G401 (cell line): ENCODE data around the gene DNASE1L1. TPM values are rescaled to one million over a fixed set of nuclear protein-coding genes. Genes with fewer than 3 reads are reported as not detected.
"Not testable (repeated sequence)": the region's sequence is repeated elsewhere in the genome, so short reads cannot be mapped to it uniquely, and the experiment has no call there.

Experiments
- DNase-seq: peaks from one replicate; pipeline ENCODE4 v3.0.0-alpha.2; 2015; ENCODE audit warnings: low spot score
- in situ Hi-C: cut with HindIII; loops from 2 replicates; pipeline ENCODE4 v1.10.0; 2016; ENCODE audit warnings: low sequenced_read_pairs, mixed read lengths
- total RNA-seq: library from RNA; depleted of rRNA; stranded (reverse); fragments of >200 nt; shearing (Covaris generic); gene quantifications from 2 replicates; pipeline ENCODE4 v1.2.3, GENCODE V29; 2014

The DNASE1L1 gene
- total RNA-seq, 1 experiment from 2014 or later = 20.5 TPM

DNA sequence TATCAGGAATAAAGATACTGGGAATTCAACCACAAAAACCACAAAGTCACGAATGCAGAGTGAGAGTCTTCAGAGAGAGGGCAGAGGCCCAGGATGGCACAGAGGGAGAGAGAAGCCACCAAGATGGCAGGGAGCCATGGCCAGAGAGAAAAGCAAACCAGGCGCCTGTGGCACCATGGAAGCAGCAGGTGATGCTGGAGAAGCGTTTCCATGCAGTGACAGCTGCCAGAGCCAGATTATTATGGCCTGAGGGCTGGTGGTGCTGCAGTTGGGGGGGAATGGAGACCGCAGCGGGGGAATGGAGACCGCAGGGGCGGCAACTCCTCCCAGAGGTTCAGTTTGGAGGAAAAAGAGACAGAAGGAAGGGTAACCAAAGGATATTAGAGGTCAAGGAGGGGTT, 8.1 kb upstream of the DNASE1L1 start:
- in situ Hi-C loops = no loop called here
- peak; percentile 65 for DNase-seq

DNA sequence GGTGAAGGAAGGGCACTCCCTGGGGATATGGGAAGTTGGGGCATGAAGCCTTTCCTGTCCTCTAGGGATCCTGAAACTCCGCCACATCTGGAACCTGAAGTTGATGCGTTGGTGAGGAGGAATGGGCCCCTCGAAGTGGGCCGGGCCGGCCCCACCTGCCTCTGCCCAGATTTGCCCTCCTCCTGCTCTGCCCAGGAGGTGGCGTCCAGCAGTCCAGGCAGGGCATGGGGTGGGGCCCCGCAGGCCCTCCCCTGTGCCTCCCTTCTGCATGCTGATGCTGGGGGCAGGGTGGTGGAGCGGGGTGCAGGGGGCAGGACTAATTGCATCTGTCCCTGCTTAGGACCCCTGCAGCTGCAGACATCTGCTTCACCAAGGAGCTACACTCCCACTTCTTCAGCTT, 4.1 kb upstream of the DNASE1L1 start:
- no peak for DNase-seq
- in situ Hi-C loops = no loop called here

DNA sequence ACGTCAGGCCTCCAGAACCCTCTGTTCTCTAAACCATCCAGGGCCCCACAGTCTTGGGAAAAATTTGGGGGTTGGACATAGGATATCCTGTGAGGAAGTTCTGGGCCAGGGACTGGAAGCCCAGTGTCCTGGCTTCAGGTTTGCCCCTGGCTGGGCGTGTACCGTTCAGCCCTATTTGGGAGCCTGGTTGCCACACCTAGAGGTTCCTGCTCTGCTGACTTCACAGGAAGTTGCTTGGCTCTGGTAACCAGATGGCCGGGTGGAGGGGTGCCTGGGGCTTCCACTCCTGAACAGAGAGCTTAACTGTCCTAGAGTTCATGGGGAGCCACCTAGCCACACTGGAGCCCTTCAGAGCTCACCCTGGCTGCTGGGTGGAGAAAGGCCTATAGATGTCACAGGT, 3.4 kb upstream of the DNASE1L1 start:
- no peak for DNase-seq
- in situ Hi-C loops = no loop called here

DNA sequence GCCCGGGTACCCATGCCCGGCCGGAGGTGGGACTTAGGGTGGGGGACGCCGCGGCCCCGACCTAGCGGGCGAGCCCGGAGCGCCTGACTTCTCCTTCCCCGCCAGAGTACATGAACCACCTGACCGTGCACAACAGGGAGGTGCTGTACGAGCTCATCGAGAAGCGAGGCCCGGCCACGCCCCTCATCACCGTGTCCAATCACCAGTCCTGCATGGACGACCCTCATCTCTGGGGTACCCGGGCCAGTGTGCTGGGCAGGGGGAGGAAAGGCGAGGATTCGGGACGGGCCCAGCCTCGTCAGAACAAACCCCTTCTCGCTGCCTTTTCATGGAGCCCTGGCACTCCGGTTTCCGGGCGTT, 2.9 kb upstream of the DNASE1L1 start:
- in situ Hi-C loops = no loop called here
- peak; percentile 66 for DNase-seq

DNA sequence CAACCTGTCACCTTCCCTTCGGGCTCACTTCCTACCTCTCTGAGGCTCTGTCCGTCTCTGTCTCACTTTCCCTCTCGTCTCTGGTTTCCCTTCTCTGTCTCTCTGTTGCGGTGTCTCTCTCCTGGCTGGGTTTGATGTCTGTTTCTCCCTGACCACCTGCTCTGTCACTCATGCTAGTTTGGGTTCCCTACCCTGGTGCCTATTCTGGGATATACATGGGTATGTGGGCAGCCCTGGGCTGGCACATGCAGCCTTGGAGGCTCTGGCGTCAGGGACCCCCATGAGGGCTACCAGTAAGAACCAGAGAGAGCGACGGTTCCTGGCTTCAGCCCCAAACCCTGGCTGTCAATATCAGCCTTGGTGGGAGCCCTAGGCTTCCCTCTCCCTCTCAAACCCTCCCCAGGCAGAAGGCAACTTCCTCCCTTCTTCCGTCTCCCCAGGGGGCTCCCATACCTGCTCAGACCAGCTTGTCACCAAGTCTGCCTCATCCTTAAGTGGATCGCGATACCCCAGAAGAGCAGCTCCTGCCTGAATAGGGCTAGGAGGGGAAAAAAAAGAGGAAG, 314 bp downstream of the DNASE1L1 start:
- in situ Hi-C loops = no loop called here
- DNase-seq = no peak

DNA sequence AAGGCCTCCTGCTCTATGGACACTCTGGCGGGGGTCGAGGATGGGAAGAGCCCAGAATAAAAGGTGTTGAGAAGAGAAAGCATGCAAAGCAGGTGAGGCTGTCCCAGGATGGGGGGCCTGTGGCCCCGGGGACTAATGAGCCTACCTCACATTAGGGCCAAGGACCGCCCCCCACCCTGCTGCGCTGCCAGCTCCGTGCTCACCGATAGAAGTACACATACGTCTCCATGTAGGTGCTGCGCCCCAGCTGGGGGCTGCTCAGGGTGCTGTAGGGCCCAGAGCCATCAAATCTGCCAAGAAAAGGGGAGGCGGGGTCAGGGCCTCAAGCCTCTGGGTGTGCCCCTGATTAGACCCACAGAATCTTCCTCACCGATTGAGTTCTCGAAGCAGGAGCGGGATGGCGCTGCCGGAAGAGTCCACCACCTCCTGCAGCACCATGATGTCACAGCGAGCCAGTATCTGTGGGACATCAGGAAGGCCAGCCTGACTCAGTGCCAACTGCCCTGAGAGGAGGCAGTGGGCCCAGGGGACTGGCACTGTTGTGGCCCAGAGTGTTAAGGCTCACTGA, 4.3 kb downstream of the DNASE1L1 start:
- in situ Hi-C loops = no loop called here
- DNase-seq = no peak

DNA sequence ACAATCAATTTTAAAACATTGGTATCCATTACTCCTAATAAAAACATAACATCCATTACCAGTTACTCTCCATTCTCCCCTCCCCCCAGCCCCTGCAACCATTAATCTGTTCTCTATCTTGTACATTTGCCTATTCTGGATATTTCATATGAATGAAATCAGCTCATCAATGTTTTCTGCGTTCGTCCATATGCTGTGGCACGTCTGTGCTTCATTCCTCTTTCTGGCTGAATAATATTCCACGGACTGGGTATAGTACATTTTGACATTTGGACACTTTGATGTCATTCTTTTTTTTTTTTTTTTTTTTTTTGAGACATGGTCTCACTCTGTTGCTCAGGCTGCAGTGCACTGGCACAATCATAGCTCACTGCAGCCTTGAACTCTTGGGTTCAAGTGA, 5.2 kb downstream of the DNASE1L1 start:
- DNase-seq = no peak
- in situ Hi-C loops = no loop called here

DNA sequence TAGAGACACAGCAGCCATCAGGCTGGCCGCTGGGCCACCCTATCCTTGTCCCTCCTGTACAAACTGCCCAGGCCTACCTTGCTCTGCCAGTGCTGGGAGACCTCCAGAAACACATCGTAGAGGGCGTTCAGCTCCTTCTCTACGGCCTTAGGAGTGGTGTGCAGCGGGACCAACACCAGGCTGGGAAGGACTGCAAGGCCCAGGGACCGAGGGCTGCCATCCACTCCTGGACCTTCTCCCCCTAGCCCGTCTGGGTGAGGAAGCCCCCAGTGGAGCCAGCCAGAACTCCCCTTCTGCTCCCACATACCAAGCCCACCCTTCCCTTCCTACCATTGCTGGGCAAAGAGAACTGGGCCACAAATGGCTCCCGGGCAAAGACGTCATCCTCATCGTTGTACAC, 5.9 kb downstream of the DNASE1L1 start:
- in situ Hi-C loops = no loop called here
- DNase-seq = no peak

DNA sequence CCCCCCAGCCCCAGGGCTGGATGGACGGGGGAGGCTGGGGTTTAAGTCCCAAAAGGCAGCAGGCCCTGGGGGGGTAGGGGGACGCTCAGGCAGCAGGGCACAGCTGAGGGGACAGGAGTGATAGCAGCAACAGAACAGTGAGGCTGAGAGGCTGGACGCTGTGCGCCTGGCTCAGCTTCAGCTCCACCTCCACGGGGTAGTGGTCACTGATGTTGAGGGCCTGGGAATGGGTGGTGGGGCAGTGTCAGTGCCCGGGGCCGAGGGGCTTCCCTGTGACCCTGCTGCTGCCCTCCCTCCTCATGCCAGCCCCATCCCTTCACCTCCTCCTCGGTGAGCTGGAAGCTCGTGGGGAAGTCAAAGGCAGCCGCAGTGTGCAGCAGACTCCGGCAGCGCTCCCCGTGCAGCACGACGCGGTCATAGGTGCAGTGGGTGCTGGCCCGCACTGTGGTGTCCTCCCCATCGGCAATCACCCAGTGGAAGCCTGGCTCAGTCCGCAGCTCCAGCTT, 6.4 kb downstream of the DNASE1L1 start:
- no peak for DNase-seq
- in situ Hi-C loops = no loop called here

DNA sequence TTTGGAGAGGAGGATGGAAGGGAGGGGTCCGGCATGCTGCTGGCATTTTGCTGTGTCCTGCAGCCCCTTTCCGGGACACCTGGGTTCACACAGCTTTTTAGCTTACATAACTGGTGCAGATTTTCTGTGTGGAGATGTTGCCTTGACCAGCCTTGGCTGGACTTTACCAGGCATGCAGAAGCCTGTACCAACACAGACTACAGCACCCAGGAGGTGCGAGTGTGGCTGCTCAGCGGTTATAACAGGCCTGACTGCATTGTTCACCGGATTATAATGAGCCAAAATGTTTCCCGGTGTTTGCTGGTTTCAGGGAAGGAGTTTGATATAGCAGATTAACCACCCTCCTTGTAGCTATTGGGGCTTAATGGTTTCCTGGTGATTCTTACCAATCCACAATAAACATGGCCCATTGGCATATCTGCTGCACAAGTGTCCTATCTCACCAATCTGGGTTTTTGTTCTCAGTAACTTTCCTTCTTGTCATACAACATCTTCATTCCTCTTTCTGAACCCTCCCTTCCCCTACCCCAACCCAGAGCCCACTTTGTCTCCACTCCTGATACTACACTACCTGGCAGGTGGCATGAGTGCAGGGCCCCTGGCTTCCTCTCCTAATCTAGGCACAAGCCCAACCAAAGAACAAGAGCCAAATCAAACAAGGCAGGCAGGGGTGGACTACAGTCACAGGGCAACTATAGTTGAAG, 7.0 kb downstream of the DNASE1L1 start:
- in situ Hi-C loops = no loop called here
- DNase-seq = no peak

DNA sequence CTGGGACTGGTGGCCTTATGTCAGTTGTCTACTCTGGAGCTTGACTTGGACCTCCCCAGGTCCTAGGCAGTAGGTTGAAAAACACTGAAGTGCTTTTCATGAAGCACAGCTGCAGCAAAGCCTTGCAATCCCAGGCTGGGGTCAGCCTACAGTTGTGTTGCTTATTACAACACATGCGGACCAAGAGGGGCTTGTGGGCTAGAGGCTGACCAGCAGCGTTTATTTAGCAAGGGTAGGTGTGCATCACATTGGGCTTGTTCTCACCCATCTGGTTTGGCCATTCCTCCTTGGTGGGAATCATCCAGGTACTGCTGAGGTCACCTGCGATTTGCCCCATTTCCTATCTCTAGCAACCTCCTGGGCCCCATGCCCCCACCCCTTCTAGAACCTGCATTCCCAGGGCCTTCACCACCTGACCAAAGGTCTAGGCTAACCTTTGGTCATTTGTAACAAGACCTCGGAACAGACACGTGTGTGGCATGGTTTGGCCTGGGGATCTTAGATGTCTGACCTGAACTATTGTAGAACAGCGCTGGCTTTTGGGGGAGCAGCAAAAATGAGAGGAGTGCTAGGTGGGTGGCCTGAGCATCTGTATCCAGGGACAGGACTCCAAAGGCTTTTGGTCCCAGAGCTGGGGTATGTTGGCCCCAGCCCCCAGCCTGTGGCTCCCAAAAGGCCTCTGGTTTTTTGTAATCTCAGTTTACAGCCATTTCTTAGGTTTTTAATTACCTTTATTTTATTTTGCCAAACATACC, 7.8 kb downstream of the DNASE1L1 start:
- in situ Hi-C loops = no loop called here
- DNase-seq = no peak

DNA sequence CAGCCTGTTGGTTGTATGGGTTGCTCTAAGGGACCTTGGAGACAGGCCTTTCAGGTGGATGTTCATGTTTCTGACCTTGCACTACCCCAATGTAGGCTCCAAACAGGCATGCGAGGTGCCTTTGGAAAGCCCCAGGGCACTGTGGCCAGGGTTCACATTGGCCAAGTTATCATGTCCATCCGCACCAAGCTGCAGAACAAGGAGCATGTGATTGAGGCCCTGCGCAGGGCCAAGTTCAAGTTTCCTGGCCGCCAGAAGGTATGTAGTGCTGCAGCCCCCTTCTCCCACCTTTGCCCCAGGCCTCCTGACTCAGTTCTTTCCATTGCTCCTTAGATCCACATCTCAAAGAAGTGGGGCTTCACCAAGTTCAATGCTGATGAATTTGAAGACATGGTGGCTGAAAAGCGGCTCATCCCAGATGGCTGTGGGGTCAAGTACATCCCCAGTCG, 8.7 kb downstream of the DNASE1L1 start:
- DNase-seq, in situ Hi-C loops: not testable (repeated sequence)

DNA sequence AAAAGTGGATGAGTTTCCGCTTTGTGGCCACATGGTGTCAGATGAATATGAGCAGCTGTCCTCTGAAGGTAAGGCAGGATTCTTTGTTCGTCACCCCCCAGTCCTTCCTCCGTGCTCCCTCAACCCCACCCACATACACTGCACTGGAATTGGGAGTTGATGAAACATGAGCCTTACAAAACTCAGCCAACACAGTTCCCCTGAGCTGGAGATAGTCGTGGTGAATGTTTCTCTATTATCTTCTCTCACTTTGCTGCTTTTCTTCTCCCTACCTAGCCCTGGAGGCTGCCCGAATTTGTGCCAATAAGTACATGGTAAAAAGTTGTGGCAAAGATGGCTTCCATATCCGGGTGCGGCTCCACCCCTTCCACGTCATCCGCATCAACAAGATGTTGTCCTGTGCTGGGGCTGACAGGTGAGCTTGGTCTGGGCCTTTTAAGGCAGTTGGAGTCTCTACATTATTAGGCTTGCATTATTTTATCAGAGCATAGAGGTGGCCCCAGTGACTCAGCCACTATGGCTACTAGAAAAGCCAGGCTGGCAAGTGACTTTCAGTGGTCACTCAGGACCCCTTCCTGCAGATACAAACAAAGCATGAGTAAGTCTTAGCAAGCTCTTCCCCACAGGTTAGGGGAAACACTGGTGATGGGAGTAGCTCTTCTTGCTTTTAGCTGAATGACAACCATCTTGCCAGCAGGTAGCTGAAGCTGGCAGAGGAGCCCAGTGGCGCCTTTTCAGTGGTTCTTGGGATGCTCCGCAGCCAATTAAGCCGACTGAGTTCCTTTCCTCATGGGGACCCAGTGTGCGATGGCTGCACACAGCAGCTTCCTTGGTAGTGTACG, 9.3 kb downstream of the DNASE1L1 start:
- in situ Hi-C loops = no loop called here
- DNase-seq = no peak

DNA sequence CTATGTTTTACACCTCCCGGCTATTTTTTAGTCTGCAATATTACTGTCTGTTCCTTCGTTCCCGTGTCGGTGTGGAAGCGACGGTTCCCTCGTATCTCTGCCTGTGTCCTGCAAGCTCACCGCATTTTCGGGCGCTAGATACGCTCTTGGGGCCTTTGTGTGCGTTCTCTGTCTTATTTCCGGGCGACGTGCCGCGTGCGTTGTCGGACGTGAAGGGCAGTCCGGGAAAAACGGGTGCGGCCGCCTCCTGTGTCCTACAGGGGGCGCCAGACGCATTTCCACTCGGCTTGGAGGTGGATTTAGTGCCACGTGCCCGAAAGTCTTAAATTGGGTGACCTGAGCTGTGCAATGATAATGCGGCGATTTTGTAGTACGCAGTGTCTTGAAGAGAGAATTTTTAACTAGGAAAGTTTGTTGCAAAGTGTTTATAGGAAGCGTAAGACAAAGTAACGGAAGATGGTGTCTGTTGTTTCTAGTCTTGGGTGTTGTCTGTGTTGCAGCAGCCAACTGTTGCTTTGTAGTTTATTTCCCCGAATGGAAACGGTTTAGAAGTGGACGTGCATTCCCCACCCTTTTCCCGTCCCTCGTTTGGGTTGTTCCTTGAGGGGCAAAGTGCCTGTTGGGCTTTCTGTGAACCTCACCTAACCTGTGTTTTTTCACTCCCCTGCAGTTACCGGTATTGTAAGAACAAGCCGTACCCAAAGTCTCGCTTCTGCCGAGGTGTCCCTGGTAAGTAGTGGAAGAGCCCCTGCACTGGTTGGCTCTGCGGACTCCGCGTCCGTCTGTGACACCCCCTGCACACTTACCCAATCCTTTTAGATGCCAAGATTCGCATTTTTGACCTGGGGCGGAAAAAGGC, 10.2 kb downstream of the DNASE1L1 start:
- DNase-seq = peak; percentile 82
- in situ Hi-C loops = no loop called here

DNA sequence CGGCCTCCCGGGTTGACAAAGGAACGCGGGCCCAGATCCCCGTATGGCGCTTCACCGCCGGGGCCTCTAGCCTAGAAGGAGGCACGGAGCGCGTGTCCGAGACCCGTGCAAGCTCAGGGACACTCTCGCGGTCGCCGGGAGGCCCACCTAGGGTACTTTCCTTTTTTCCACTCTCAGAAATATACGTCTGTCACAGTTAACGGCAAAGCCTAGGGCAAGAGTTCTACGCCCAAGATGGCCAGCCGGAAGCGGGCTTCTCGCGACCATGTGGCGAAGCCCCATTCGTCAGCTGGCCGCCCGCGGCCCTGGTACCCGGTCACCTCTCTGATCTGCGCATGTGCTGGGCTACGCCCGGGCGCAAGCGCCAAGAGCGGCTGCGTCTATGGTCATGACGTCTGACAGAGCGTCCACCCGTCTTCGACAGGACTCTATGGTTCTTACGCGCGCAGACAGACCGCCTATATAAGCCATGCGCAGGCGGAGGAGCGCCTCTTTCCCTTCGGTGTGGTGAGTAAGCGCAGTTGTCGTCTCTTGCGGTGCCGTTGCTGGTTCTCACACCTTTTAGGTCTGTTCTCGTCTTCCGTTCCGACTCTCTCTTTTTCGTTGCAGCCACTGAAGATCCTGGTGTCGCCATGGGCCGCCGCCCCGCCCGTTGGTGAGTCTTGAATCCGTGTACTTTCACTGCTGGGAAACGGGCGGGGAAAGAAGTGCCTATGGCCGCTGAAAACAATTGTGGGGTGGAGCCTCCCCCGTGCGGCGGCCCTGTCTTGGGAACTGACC, 11.0 kb downstream of the DNASE1L1 start, which contains the start of gene RPL10:
RPL10 (plus strand) TSS at position 490 of the 780 bp plus-strand sequence; CDS start at position 633, 143 bp downstream.
- peak; percentile 94 for DNase-seq
- in situ Hi-C loops = no loop called here

DNA sequence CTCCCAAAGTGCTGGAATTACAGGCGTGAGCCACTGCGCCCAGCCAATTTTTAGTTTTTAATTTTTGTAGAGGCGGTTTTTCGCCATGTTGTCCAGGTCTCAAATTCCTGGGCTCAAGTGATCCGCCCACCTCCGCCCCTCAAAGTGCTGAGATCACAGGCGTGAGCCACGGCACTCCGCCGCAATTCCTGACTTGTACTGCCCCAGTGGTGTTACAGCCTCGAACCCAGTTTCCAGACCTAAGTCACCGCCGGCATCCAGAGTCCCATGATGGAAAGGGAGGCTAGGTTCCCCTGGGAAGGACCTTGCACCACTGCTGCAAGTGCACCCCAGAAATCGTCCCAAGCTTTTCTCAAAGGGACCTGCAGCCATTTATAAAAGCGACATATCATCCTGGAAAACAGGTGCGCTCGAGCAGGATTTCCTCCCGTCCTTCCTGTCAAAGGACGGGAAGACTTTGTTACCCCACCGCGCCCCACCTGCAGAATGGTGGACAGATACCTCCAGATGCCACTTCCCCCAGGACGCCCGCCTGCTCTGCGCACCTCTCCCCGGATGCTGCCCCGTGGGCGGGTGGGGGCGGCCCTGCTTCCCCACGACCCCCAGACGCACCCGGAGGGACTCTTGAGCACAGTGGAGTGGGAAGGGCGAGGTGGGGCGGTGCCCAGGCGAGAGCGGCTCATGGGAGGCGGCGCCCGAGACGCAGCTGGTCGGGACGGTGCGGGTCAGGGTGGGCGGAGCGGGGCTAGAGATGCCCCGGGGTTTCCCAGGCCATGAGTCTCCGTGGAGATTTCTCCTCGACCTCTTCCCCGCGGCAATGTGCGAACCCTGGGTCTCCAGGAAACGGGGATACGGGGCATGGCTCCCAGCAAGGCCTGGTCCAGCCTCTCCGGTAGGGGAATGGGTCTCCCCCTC, 11.8 kb downstream of the DNASE1L1 start:
- peak; percentile 55 for DNase-seq
- in situ Hi-C loops = no loop called here
